GM21723 (cell line): ENCODE results near the gene SYNGR3.
"Not testable (repeated sequence)": the region's sequence is repeated elsewhere in the genome, so short reads cannot be mapped to it uniquely, and the experiment has no call there.

Source experiments
- ATAC-seq: cut with Tn5 transposase; IDR thresholded peaks from one replicate; pipeline ENCODE4 v1.9.1; 2021; ENCODE audit warnings: mild to moderate bottlenecking, moderate library complexity; ENCODE audit not compliant: unreplicated experiment

Gene SYNGR3, protein sequence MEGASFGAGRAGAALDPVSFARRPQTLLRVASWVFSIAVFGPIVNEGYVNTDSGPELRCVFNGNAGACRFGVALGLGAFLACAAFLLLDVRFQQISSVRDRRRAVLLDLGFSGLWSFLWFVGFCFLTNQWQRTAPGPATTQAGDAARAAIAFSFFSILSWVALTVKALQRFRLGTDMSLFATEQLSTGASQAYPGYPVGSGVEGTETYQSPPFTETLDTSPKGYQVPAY

DNA sequence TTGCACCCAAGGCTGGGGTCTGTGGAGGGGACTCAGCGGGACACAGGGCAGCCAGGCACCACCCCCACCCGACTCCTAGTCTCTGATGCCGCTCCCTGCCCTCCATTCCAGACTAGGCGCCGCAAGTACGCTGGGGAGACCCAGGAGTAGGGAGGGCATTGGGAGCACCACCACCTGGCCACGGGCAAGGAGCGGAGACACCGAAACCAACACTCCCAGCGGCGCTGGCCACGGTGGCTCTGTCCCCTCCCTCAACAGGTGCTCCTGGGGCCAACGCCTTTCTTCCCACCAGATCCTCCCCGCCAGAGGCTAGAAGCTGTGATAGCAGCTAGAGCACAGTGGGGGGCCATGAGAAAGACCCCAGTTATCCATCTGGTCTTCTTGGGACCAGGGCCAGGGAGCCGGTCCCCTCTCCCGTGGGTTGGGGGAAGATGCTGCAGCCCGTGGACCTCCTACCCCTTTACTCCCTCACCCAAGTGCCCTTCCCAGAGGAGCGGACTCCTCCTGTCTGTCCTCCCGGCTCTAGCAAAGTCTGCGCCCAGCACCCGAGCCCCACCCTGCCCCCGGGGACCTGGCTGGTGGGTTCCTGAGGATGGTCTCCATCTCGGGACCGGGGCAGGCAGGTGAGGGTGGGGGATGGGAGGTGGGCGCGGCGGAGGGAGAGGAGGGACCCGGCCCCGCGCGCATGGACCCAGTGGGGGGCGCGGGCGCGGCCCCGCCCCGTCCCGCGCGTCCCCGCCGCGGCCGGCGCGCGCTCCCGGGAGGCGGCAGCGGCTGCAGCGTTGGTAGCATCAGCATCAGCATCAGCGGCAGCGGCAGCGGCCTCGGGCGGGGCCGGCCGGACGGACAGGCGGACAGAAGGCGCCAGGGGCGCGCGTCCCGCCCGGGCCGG lies at the start of gene SYNGR3:
Gene SYNGR3 (plus strand): TSS at position 762 of the 892 bp plus-strand sequence. CDS start 133 bp downstream, outside the sequence.
- ATAC-seq: no peak

GRCh38 chr16:1940273-1941161 lies 49.3 kb upstream of the SYNGR3 start:
- no peak for ATAC-seq

GRCh38 chr16:1941162-1942046 lies 48.4 kb upstream of the SYNGR3 start:
- no peak for ATAC-seq

DNA sequence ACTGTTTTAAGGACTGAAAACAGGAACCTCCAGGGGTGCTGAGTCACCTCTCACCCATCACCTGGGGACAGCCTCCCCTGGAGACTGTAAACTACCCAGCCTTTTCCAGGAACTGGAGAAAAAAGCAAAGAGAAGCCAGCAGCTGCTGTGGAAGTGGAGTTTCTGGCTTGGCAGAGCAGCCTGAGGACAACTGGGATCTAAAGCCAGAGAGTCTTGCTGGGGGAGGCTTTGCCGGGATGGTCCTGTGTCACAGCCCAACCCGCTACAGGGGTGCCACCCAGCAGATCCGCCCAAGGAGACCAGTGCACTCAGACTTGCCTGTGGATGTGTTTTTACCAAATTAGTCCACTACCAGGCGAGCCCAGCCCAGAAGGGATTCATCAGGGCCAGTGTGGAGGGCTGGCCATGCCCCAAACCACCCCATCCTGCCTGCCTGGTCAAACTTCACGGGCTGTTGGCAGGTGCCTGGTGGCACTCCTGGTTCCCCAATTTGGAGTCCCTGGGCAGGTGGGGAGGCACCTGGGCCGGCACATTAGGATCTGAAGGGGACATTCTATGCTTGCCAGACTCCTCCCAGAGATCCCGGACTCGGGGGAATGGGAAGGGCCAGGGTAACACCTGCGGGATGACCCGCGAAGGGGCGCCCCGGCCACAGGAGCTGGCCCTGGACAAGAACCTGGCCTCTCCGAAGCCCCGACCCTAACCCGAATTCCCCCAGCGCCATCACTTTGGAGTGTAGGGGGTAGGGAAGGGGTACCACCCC lies 47.5 kb upstream of the SYNGR3 start:
- ATAC-seq: no peak

- peak; percentile 84 for ATAC-seq
Observed at GRCh38 chr16:1942810-1943726, 46.7 kb upstream of the SYNGR3 start, which contains the start of gene MSRB1. TSS of gene MSRB1 (minus strand) at chr16:1943199. CDS start at chr16:1943156, 43 bp downstream.

GRCh38 chr16:1944612-1945199 lies 45.1 kb upstream of the SYNGR3 start:
- no peak for ATAC-seq

GRCh38 chr16:1945559-1946391 lies 44.0 kb upstream of the SYNGR3 start:
- no peak for ATAC-seq

- ATAC-seq: no peak
Observed at GRCh38 chr16:1946495-1947368, 43.0 kb upstream of the SYNGR3 start.

- no peak for ATAC-seq
Observed at GRCh38 chr16:1947369-1947670, 42.5 kb upstream of the SYNGR3 start.

- no peak for ATAC-seq
Observed at GRCh38 chr16:1949507-1949906, 40.3 kb upstream of the SYNGR3 start.

GRCh38 chr16:1950047-1950446 lies 39.7 kb upstream of the SYNGR3 start:
- no peak for ATAC-seq

DNA sequence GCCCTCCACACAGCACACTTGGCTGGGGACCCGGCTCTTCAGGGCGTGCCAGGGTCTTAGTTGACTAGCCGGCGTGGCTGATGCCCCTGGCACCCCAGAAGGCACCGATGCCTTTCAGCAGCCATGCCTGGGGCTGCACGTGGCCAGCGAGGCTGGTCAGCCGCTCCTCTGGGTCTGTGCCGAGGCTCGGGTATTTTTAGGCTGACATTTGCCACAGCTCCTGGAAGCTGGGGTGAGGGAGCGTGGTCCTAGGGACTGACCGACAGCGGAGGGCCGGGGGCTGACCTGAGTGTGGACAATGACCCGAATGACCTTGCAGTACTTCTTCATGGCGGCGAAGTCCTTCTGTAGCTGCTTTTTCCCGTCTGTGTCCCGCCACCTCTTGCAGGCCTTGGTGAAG lies 39.2 kb upstream of the SYNGR3 start:
- no peak for ATAC-seq

DNA sequence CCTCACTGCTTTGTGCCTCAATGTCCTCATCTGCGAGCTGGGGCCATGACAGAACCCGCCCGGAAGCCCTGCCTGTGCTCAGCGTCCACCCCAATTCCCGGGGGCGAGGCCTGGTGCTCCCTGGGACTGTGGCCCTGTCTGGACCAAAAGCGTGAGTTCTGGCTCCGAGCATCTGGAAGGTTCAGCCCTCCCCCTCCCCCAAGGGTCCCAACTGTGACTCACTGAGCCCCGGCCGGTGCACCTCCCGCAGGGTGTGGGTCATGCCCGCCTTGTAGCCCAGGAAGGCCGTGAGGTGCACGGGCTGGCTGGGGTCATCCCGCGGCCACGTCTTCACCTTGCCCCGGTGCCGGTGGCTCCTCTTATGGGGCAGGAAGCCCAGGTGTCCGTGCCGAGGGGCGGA lies 36.0 kb upstream of the SYNGR3 start:
- no peak for ATAC-seq

GRCh38 chr16:1957434-1958142 lies 32.2 kb upstream of the SYNGR3 start:
- ATAC-seq: not testable (repeated sequence)

DNA sequence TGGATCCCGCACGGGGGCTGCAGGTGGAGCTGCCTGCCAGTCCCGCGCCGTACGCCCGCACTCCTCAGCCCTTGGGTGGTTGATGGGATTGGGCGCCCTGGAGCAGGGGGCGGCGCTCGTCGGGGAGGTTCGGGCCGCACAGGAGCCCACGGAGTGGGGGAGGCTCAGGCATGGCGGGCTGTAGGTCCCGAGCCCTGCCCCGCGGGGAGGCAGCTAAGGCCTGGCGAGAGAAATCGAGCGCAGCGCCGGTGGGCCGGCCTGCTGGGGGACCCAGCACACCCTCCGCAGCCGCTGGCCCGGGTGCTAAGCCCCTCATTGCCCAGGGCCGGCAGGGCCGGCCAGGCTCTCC lies 31.7 kb upstream of the SYNGR3 start:
- ATAC-seq: not testable (repeated sequence)
